Renal cortex interstitium (tissue), 11 donors: Measurements from ENCODE around the gene CACNA2D2. TPM values are rescaled to one million over a fixed set of nuclear protein-coding genes. Genes with fewer than 3 reads are reported as not detected.

Experiments
- DNase-seq, 11 donors: peaks; one replicate each; pipeline ENCODE4 v3.0.0-alpha.2; 2013; ENCODE audit warnings: low read depth in 9 of 11, low spot score in 4 of 11; ENCODE audit errors: extremely low read depth in 1 of 11
- polyA plus RNA-seq, 3 donors: library from polyadenylated mRNA; unstranded; fragments of 120-200 nt; gene quantifications; one replicate each; pipeline ENCODE4 v1.2.1, GENCODE V29; 2013; ENCODE audit not compliant: insufficient read length in 3 of 3

The CACNA2D2 gene
- polyA plus RNA-seq, 3 donors, result 14.0 to 17.2 (median 14.6) TPM

DNA sequence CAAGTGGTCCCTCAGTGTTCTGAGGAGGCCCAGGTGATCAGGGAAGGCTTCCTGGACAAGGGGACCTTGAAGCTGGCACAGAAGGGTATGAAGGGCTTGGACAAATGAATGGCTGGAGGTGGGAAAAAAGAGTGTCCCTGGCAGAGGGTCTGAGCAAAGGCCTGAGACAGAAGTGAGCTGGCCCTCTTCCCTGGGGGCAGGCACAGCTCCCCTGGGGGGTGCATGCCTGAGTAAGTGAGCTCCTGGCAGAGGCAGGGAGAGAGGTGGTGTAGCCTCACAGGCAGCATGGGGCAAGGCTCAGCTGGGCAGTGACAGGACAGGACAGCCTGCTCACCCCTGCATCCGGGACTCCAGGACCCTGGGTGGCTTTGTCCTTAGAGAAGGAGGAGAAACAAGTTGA, 5.4 kb upstream of the CACNA2D2 start:
- DNase-seq, result no peak

DNA sequence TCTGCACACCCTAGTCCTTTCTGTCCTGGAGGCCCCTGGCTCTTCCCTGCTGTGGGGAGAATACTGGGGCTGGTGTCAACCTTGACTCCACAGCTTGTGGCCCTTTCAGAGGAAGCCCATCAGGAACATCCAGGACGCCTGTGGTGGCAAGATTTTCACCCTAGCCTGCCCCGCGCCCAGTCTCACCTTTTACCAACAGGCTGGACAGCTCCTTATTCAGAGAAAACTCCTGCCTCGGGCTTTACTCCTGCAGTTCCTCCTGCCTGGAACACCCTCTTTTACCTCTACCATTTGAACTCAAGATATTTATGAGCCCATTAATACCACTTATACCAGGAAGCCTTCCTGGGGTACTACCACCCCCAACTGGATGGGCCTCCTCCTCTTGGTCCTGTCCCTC, 2.7 kb upstream of the CACNA2D2 start:
- DNase-seq, result no peak

DNA sequence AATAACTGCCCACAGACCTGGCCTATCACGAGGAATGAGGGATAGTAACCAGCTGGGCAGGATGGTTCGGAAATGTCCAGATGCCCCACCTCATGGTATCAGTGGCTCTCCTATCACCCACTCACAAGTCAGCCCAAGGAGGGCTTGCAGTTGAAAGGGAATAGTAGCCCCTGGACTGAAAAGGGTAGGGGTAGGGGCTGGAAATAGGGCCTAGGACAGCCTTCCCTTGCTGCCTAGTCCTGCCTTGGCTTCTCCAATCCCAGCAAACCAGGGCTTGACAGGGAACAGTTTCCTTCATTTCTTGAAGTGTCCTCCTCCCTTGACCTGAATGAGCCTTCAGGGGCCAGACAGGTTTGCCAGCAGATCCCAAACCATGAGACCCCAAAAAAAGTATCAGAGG, 1.2 kb upstream of the CACNA2D2 start:
- no peak for DNase-seq

DNA sequence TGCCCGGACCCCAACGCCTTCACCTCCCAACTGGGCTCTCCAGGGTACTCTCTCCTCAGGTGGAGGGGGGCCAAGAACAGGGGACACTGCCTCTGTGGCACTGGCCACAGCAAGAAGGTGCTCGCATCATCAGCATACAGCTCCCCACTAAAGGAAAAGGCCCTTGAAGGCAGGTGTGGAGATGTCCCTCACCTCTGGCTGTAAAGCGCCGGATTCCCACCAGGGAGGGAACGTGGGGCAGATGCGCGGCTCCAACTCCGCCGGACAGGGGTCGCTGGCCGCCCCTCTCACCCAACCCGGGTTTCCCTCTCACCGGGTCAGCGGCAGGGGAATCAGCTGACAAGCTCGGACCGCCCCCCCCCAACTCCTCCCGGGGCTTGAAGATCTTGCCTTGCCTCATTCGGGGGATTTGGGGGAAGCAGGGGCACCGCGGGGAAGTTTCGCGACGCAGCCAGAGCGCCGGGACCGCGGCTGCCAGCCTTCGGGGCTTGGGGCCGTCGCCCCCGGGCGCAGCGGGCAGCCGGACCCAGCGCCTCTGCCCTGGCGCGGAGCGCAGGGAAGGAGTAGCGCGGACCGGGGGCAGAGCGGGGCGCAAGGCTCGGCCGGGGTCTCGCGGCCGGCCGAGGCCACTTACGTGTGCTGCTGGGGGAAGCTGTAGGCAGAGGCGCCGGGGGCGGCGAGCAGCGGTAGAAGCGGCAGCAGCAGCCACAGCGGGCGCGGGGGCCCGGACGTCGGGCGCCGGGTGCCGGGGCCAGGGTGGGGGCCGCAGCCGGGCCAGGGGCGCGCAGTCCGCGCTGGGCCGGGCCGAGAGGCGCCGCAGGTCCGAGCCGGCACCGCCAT, 630 bp downstream of the CACNA2D2 start:
- no peak for DNase-seq

DNA sequence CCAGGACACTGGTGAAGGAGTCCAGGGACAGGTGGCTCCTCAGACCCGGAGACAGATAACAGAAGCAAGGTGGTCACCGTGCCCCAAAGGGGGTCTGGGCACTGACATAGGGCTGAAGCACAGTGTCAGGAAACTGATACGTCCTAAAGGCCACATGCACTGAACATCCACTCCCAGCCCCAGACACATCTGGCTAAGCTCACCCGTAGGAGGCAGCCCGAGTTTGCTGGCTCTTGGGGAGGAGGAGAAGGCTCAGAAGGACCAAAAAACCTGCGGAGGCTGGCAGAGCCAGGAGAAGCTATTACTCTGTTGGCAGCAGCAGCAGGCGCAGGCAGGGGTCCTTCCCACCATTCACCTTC, 1.2 kb downstream of the CACNA2D2 start:
- no peak for DNase-seq

DNA sequence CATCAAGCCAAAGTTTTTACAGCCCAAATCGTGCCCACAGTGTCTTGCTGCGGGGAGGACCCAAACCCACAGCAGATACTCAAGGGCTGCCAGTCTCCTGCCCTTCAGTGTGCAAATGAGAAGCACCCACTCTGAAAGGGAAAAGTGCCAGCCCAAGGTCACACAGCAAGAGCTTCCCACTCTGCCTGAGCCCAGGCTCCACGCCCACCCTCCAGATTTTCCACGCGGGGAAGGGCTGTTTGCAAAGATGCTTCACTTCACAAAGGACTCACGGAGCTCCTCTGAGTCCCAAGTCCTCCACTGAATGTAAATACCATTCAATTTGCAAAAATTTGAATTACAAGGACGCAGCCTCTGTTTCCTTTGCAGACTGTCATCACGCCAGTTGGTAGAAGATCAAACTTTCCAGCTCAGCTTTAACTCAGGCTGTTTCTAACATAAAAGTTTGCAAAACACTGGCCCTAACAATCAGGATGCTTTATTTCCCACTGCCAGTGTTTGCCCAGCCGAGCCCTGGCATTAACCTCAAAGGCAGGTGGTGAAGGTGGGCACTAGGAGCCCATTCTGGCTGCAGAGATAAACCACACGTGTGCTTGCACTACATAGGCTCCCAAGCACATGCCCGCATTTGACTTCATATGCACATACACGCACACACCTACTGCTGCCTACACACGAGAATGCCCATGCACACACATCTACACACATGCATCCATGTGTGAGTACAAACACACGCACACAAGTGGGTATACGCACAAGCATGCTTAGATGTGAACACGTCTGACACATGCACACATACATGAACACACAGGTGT, 7.6 kb downstream of the CACNA2D2 start:
- no peak for DNase-seq

DNA sequence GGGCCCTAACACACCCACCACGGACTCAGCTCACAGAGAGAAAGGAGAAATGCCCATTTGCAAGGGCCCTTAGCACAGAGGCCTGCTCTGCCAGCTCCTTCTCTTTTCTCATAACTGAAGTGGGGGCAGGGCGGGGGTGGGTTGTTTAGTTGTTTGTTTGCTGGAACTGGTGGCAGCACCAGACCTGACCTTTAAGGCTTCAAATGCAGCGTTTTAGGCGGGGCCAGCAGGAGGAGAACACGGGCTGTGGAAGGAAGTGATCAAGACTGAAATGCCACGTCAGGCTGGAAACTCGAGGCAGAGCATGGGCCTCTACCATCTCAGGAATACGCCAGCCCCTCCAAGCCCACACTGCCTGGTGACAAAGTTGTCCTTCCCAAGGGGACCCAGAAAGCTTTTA, 9.3 kb downstream of the CACNA2D2 start:
- DNase-seq, result no peak

DNA sequence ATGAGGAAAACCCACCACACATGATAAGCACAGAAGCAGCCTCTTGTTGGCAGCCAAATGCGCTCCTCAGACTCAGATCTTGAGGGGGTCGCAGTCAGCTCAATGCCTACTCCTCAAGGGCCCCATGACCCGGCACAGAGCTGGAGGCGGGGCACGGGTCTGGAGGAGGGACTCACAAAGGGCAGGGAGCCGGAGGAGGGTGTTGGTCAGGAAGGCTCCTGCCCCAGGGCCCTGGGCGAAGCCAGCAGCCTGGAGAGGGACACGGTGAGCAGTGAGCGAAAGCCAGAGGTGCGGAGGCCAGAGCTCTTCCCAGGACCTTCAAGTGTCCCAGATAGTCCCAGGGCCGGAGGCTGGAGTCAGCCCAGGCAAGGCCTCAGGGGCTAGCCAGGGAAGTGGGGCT, 9.8 kb downstream of the CACNA2D2 start:
- DNase-seq, result no peak

DNA sequence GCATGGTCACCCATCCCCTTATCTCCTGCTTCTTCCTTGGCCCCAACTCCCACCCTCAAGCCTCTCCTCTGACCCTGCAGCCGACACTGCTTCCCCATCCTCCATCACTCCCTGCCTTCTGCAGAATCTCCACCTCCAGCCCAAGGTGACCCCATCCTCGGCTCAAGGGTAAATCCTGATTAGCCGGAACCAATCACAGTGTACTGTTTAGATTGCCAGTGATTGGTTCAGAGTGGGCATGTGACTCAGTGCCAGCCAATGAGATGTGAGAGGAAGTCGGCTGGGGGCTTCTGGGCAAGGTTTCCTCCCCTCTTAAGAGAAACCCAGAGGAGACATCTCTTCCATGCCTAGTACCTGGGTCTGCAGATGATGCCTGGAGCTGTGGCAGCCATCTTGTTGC, 10.3 kb downstream of the CACNA2D2 start:
- no peak for DNase-seq

DNA sequence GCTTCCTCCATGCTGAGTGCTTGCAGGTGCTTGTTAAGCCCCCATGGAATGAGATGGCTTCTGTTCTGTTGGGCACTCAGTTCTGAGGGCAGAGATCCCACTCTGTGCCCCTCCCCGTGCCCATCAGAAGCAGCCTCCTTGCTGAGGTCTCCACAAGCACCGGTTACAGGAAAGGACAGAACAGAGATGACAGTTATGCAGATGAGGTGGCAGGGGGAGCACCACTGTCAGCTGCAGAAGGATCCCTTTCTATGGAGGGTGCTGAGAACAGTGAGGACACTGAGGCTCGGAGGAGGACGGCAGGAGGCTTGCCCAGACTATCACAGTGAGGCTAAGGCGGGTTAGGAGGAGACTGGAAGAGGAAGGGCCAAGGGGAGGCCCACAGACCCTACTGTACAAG, 12.4 kb downstream of the CACNA2D2 start:
- DNase-seq, result no peak

DNA sequence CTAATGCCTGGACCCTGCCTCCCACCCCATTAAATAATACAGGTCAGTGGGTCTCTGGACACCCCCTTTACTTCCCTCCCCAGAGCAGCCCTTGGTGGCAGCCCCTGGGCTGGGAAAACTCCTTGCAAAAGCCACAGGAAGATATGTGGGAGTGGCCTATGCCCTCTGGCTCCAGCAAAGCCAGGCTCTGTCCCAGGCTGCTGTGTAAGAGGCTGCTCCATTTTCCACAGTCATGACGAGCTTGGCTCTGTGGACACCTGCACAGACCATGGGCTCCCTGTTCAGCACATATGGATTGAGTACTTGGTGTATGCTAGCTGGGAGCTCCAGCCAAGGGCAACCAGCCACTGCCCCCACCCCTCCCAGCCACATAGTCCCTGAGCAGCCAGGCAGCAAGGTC, 13.0 kb downstream of the CACNA2D2 start:
- no peak for DNase-seq

DNA sequence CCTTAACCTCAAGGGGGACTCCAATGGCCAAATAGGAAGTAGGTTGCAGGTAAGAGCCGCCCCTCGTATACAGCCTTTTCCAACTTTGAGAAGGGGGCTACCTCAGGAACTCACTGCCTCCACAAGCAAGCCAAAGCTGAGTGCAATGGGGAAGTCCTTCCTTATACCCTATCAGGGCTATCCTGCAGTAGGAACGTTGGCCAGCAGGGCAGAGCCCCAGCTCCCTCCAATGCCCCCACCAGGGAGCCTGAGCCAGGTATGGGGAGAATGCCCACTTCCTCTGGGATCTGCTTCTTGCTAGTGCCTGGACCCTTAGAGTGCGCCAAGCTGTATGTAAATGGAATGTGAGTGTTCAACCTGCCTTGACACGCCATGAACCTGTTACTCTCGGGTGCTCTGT, 16.3 kb downstream of the CACNA2D2 start:
- DNase-seq, result no peak

DNA sequence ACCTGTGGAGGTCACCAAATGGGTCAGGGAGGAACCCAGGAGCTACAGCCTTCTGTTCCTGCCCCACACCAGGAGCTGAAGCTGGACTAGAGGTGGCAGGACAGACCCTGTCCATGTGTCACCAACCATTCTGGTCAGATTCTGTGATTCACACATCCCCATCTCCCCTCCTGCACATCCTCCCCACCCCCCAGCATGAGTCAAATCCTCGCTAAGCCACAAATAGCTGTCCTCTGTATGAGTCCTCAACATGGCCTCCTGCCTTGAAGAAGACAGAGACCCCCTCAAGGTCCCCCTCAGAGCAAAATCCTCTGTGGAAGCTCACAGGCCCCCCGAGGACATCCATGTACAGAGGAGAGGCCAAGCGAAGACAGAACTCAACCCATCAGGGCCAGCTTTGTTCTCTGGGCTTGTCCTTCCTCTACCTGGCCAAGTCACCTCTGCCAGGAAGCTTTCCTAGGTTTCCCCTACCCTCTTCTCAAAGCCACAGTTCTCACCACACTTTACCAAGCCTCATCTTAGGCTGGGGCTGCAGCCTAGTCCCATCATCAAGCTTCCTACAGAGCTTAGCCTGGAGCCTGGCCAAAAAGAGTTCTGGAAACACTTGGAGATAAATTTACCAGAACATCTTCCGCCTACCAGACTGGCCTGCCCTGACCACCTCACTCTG, 17.1 kb downstream of the CACNA2D2 start:
- DNase-seq, result no peak

DNA sequence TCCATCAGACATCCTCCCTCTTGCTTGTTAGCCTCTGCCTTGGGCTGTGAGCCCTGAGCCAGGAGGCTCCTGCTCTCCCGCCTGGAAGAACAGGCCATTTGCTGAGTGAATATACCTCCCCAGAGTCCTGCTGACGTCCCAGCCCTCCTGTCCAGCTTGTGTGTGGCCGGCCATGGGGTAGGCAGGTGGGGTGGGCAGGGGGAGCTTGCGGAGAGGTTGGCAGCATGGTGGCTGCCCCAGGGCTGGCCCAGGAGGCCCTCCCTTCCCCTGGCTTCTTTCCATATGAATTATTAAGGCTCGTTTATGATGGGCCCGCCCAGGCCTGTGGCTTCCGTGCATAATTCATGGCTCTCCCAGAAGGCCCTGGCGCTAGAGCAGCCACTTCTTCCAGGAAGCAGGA, 18.7 kb downstream of the CACNA2D2 start:
- DNase-seq, result no peak

DNA sequence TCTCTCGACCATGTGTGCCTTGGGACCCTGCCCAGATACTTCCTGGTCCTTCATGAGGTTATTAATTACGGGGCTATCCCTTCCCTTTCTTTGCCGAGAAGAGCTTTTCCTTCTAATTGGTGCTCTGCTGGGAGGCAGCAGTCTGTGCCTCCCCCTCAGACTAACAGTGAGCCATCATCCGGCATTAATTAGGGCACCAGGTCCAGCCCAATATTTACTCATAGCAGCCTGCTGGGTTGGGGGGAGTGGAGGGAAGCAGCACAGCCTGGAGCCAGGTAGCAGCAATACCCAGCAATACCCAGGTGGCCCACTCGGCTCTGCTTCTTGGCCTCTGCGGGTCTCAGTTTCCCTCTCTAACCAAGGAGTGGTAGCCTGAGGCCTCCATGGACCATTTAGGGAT, 20.1 kb downstream of the CACNA2D2 start:
- DNase-seq, result no peak

DNA sequence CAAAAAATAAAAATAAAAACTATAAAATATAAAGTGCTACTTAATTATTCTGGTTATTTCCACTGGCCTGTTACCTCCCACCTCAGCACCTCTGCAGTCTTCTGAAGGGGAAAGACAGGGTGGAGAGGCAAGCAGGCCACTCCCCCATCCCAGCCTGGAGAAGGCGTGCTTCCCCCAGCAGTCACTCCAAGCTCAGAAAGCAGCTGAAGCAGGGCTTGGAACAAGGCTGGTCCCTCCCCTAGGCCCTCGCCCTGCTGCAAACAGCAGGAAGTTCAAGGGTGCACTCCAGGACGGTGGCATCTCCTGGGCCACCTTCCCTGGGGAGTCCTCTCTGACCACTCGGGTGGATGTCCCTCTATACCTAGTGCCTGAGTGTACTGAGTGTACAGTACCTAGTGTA, 21.4 kb downstream of the CACNA2D2 start:
- DNase-seq, result peak in 1 of 11 donors; percentile 23

DNA sequence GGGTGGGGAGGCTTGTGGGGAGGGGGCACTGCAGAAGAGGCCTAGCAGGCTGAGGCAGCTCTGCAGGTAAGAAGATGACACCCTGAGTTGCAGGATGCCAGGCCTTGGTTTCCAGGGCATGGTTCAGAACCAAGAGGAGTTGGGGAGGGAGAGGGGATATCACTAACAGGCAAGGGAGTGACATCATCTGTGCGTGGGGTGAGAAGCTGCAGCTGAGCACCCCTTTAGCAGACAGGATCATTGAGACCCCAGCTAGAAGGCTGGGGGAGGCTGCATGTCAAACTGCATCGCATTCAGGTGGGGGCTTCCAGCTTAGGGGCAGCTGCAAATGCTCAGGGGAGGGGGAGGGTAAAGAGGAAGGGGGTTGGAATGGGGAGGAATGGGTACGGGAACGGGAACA, 23.0 kb downstream of the CACNA2D2 start:
- no peak for DNase-seq

DNA sequence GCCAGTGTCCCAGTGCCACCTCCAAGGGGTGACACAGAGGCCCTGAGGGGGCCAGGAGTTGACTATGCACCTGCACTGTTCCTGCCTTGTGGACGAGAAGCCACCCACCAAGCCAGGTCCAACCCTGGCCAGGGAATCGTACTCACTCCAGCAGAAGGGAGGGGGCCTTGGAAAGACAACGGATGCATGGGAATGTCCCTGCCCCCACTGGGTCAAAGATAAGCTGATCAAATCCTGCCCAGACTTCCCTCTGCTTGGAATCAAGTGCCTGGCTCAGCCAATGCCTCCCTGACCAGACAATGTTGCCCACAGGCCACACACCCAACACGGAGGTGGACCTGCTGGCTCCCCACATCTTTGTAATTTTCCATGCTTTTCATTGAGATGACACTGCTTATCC, 23.9 kb downstream of the CACNA2D2 start:
- DNase-seq, result no peak

DNA sequence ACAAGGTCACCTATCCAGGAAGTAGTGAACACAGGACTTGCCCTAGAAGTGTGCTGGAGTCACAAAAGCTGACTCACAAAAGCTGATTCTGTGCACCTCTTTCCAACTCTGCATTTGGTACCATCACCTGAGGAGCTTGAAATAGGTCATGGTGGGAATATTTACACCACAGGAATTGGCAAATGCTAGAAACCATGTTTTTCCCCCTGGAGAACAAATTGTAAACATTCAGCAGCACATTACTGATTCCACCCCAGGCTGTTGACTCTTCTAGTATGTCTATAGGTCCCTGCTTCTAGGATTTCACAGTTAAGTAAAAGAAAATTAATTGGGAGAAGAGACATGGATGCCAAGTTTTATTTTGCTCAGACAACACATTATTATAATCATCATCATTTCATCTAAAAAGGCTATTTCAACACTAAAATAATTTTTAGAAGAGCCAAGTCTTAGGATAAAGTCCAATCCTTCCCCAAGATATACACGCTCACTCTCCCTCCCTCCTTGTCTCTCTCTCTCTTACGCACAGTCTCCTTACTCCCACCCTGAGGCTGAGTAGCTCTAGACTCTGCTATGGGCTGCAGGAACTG, 24.7 kb downstream of the CACNA2D2 start:
- no peak for DNase-seq

DNA sequence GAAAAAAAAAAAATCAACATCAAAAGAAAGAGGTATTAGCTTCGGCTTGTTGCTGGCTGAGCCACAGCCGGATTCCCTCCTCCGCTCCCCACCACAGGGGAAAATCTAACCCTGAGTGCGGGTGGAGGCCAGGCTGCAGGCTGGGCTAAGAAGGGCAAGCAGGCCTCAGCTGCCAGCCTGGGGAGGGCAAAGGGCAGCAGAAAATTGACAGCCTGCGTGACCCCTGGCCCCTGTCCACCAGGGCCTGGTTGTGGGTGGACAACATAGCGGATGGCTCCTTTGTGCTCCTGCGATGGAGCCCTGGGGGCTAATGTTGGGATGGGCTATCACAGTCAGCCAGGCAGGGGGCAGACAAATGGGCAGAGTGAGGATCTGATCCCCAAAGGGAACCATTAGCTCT, 25.4 kb downstream of the CACNA2D2 start:
- DNase-seq, result no peak
